SJCRH30 (cell line): Measurements from ENCODE around the gene INSIG1. TPM values are rescaled to one million over a fixed set of nuclear protein-coding genes. Genes with fewer than 3 reads are reported as not detected.
A peak's percentile ranks its signal among the peaks of the same experiment; 100 is the strongest.

ENCODE experiments used
- DNase-seq, 2 experiments: peaks; one replicate each; pipeline ENCODE4 v3.0.0-alpha.2; 2015 to 2020
- H3K27ac ChIP-seq: fragments of 250-450 bp; sonication (Bioruptor Pico); 2 replicates; pipeline ENCODE4 v1.5.1; 2020; ENCODE audit warnings: mild to moderate bottlenecking, moderate library complexity
- H3K27me3 ChIP-seq: fragments of 250-450 bp; sonication (Bioruptor Pico); 2 replicates; pipeline ENCODE4 v1.5.1; 2020; ENCODE audit warnings: mild to moderate bottlenecking, moderate library complexity
- H3K36me3 ChIP-seq: fragments of 250-450 bp; sonication (Bioruptor Pico); 2 replicates; pipeline ENCODE4 v1.5.1; 2020; ENCODE audit warnings: mild to moderate bottlenecking, moderate library complexity
- H3K4me1 ChIP-seq: fragments of 250-450 bp; sonication (Bioruptor Pico); 2 replicates; pipeline ENCODE4 v1.5.1; 2020; ENCODE audit warnings: mild to moderate bottlenecking, moderate library complexity
- H3K4me3 ChIP-seq: fragments of 250-450 bp; sonication (Bioruptor Pico); 2 replicates; pipeline ENCODE4 v1.5.1; 2020; ENCODE audit warnings: mild to moderate bottlenecking, moderate library complexity
- H3K9me3 ChIP-seq: fragments of 250-450 bp; sonication (Bioruptor Pico); replicated peaks from 2 replicates; pipeline ENCODE4 v1.5.1; 2020; ENCODE audit warnings: mild to moderate bottlenecking, moderate library complexity
- total RNA-seq: library from RNA; depleted of rRNA; stranded (reverse); fragments of >200 nt; shearing (Covaris generic); gene quantifications from 2 replicates; pipeline ENCODE4 v1.2.3, GENCODE V29; 2014

Gene INSIG1
- total RNA-seq, 1 experiment from 2014 or later, result 60.9 TPM

DNA sequence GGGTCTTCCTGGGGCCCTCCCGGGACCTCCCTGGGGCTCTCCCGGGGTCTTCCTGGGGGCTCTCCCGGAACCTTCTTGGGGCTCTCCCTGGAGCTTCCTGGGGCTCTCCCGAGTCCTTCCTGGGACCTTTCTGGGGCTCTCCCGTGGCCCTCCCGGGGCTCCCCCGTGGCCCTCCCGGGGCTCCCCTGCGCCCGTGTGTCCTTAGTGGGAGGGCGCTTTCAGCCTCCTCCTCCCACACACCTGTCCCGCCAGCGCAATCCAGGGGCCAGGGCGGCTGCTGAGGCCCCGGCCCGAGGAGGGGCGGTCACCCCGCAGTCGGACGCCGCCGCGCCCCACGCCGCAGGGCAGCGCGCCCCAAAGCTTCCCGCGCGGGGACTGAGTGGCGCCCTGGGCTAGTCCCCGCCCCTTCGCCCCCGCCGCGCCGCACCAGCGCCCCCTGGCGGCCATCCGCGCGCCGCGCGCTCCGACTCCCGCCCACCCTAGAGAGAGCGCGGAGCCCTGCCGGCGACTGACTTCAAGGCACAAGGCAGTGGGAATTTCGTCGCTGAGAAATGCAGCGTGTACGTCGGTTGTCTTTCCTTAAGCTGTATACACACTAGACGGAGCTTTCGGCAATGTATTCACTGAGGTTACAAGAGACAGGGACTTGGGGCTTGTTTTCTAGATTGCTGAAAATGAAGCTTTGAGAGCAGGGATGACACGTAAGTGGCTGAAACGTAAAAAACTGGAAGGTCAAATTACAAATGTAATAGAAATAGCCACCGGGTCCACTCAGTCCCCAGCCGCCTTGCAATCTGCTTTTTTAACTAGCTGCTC lies 47.1 kb downstream of the INSIG1 start:
- Histone ChIP-seq H3K27me3 (peaks cover 3% of the 10 kb centered on the region; the same call in 1 of the 2 replicates), H3K9me3 (no peaks in the 10 kb centered on the region), H3K36me3 (no peaks in the 10 kb centered on the region), H3K4me1 (no peaks in the 10 kb centered on the region), H3K27ac (no peak overlapping the region), H3K4me3 (peak overlapping the region; percentile 52)
- peak; percentile 74 to 85 for DNase-seq

DNA sequence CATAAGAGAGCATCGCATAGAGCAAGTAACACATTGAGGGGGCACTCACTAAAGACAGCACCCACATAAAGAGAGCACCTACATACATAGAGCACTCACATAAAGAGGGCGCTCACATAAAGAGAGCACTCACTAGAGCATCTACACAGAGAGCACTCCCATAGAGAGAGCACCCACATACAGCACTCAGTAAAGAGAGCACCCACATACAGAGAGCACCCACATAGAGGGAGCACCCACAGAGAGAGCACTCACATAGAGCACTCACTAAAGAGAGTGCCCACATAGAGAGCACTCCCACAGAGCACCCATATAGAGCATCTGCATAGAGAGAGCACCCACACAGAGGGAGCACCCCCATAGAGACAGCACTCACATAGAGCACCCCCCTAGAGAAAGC lies 47.8 kb downstream of the INSIG1 start:
- Histone ChIP-seq H3K4me3 (no peak overlapping the region), H3K27ac (no peak overlapping the region), H3K4me1 (no peaks in the 10 kb centered on the region), H3K9me3 (no peaks in the 10 kb centered on the region), H3K27me3 (no peaks in the 10 kb centered on the region; the same call in 1 of the 2 replicates), H3K36me3 (no peaks in the 10 kb centered on the region)
- no peak for DNase-seq

DNA sequence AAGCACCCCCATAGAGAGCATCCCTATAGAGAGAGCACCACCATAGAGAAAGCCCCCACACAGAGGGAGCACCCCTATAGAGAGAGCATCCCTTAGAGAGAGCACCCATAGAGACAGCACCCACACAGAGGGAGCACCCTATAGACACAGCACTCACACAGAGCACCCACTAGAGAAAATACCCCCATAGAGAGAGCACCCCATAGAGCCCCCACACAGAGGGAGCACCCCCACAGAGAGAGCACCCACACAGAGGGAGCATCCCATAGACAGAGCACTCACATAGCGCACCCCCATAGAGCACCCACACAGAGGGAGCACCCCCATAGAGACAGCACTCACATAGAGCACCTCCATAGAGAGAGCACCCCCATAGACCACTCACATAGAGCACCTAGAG lies 48.6 kb downstream of the INSIG1 start:
- Histone ChIP-seq H3K4me1 (no peaks in the 10 kb centered on the region), H3K27me3 (no peaks in the 10 kb centered on the region), H3K27ac (no peak overlapping the region), H3K36me3 (no peaks in the 10 kb centered on the region), H3K4me3 (no peak overlapping the region), H3K9me3 (no peaks in the 10 kb centered on the region)
- DNase-seq, result no peak

DNA sequence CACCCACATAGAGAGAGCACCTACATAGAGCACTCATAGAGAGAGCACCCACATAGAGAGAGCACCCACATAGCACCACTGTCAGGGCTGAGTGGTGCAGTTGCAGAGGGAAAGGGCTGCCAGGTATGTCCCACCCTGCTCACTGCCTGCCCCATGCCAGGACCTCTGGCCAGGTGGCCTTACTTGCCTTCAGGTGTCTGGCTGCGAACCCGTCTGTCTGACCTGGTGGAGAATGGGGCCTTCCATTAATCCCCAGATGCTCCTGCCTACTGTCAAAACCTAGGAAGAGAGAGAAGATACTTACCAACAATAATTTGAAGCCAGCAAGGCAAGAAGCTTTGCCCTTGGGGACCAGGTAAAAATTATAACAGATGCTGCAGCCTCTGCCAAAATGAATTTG lies 51.1 kb downstream of the INSIG1 start:
- H3K4me3 ChIP-seq, result no peak overlapping the region
- no peaks in the 10 kb centered on the region for H3K9me3 ChIP-seq
- DNase-seq, result no peak
- no peaks in the 10 kb centered on the region for H3K36me3 ChIP-seq
- no peak overlapping the region for H3K27ac ChIP-seq
- H3K27me3 ChIP-seq, result no peaks in the 10 kb centered on the region
- peaks cover 11% of the 10 kb centered on the region for H3K4me1 ChIP-seq

DNA sequence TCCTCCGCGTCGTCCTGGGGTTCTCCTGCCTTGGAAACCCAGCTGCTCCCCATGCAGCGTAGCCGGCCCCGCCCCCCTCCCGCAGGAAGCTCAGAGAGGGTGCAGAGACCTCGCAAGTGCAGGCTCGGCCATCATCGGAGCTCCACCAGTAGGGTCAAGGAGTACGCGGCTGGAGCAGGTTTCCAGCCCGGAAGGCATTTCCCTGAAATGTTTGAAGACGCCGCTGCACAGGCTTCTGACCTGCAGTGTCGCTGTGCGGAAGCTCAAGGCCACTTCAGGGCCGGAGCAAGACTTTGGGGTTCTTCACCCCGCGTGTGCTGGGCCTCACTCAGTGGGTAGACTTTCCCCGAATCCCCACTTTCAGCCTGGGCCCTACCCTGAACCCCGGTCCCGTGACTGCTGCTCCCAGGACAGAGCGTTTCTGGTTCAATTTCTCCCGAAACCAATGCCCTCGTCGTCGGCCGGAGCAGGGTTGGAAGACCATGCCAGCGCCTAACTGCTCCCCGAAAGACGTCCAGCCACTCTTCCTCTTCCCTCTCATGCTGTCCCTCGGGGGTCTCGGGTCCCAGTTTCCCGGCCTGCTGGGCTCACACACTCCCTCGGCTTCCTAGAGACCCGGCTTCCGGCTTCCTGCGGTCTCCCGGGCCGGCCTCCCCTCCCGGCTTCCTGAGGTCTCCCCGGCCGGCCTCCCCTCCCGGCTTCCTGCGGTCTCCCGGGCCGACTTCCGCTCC lies 52.1 kb downstream of the INSIG1 start:
- no peak for DNase-seq
- Histone ChIP-seq H3K9me3 (no peaks in the 10 kb centered on the region), H3K4me1 (peaks cover 11% of the 10 kb centered on the region), H3K36me3 (no peaks in the 10 kb centered on the region), H3K27me3 (no peaks in the 10 kb centered on the region), H3K27ac (no peak overlapping the region), H3K4me3 (no peak overlapping the region)

DNA sequence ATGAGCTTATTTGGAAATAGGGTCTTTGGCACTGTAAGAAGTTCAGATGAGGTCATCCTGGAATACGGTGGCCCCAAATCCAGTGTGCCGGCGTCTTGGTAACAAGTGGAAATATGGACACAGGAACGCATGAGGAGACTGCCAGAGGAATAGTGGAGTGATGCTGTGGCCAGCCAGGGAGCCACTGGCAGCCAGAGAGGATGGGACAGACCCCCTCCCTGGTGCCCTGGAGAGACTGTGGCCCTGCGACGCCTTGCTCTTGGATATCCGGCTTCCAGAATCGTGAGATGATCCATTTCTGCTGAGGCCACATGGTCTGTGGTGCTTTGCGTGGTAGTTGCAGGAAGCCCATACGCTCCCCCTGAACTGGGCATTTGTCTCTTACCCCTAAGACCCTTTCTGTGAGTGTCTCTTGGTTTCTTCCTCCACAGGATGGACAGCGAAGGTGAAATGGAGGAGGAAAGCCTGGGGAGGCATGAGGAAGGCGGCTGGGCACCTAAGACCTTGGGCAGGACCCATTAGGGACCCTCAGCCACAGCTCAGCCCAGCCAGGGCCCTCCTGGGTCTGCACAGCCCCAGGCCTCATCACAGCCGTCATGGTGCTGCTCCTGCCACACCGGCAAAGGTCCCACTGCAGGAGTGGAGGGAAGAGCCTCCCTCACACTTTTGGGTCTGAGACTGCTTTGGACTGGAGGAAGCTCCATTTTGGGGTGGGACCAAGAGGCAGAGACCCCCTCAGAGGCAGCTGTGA lies 53.6 kb downstream of the INSIG1 start:
- no peak overlapping the region for H3K27ac ChIP-seq
- no peaks in the 10 kb centered on the region for H3K36me3 ChIP-seq
- DNase-seq, result no peak

DNA sequence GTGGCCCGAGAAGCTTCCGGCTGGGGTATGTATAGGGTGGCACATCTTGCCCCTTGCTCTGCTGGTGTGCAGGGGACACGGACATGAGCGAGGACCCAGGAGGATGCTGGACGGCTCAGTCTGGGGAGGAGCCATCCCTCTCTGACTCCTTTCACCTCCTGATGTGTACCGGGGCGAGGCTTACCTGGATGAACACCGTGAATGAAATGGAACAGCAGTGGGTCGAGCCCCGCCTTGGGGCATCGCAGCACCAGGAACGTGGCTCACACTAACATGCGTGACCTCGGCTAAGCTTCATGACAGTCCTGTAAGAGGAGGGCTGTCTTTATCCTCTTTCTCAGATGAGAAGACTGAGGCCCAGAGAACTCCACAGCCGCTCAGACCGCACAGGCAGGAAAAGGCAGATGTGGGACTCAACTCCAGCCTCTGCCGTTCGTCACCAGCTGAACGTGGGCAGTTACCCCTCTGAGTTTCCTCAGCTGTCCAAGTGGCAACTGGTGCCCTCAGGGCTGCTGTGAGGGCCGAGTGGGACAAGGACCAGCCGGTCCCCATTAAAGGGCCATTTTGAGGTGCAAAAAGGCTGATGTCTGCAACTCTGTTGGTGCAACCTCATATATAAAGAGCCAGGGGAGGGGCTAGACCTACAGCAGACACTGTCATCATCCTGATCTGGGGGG lies 54.5 kb downstream of the INSIG1 start:
- Histone ChIP-seq H3K9me3 (no peaks in the 10 kb centered on the region), H3K4me1 (peaks cover 11% of the 10 kb centered on the region), H3K27me3 (0 out of 2 replicates have a peak, but pooled peaks cover 3% of the 10 kb centered on the region), H3K27ac (peak overlapping the region; percentile 21; the same call in 1 of the 2 replicates), H3K36me3 (no peaks in the 10 kb centered on the region), H3K4me3 (no peak overlapping the region)
- peak; percentile 70 to 77 for DNase-seq

More for the DNA sequence above, 53.6 kb downstream of the INSIG1 start:
- Histone ChIP-seq H3K27me3 (no peaks in the 10 kb centered on the region), H3K4me3 (no peak overlapping the region), H3K9me3 (no peaks in the 10 kb centered on the region), H3K4me1 (peaks cover 11% of the 10 kb centered on the region)

DNA sequence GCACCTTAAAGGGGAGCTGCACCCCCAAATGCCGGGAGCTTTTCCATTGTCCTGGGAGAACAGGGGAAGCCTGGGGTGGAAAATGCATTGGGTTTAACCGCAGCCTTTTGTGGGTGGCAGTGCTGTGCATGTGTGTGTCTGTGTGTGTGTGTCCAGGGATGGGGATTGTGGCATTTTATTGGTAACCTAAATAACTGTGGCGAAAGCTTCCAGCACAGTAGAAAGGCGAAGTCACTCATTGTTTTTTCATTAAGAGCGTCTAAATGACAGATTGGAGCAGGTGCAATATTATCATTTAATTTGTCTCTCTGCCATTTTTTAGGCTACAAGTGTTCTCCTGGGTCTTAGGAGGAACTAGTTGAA lies 55.1 kb downstream of the INSIG1 start:
- no peaks in the 10 kb centered on the region for H3K36me3 ChIP-seq
- no peaks in the 10 kb centered on the region for H3K9me3 ChIP-seq
- peak overlapping the region; percentile 21; the same call in 1 of the 2 replicates for H3K27ac ChIP-seq
- DNase-seq, result peak in 1 of 2 experiments; percentile 54
- no peak overlapping the region for H3K4me3 ChIP-seq
- peaks cover 11% of the 10 kb centered on the region for H3K4me1 ChIP-seq
- 0 out of 2 replicates have a peak, but pooled peaks cover 7% of the 10 kb centered on the region for H3K27me3 ChIP-seq

DNA sequence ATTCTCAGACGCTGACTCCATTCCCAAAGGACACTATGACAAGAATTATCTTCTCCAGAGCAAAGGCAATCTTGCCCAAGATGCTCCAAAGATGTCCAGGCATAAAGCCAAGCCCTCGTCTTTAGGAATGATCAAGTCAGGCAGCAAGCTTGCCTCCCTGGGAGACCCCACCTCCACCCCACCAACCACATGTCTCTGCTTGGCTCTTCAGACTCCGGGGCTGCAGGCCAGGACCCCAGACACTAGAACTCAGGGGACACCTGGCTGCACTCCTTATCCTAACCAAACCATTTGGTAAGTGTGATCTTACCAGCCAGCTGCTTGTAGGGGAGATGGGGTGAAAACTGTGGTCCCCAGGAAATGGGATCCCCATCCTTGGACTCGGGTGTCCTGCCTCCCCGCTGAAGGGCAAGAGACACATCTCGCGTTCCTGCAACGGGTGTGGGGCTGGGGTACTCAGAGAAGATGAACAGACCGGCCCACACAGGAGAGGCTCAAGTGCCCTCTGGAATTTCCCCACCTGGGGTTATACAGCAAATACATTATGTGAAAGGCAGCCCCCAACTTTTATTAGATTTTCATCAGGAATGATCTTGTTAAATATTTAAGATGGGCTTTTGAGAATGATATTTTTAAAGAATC lies 55.7 kb downstream of the INSIG1 start:
- no peak overlapping the region for H3K4me3 ChIP-seq
- H3K27ac ChIP-seq, result no peak overlapping the region; the same call in 1 of the 2 replicates
- H3K4me1 ChIP-seq, result peaks cover 11% of the 10 kb centered on the region
- peaks cover 11% of the 10 kb centered on the region; the same call in 1 of the 2 replicates for H3K27me3 ChIP-seq
- H3K36me3 ChIP-seq, result no peaks in the 10 kb centered on the region
- DNase-seq, result no peak
- H3K9me3 ChIP-seq, result no peaks in the 10 kb centered on the region

DNA sequence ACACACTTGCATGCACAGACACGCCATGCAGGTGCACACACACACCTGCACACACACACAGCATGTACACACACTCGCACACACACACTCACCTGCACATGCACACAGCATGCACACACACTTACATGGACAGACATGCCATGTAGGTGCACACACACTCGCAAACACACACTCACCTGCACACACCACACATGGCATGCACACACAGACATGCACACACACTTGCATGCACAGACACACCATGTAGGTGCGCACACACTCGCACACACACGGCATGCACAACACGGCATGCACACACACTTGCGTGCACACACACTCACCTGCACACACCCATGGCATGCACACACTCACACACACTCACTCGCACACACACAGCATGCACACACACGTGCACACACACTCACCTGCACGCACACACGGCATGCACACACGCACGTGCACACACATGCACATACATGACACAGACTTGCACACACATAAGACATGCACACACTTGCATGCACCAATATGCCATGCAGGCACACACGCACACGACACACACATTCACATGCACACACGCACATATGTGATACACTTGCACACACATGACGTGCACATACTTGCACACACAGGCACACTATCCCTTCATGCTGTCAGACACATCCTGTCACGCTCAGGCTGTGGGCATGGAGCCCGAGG lies 56.8 kb downstream of the INSIG1 start:
- no peak for DNase-seq
- Histone ChIP-seq H3K27me3 (peaks cover 13% of the 10 kb centered on the region; the same call in 1 of the 2 replicates), H3K27ac (no peak overlapping the region), H3K4me3 (no peak overlapping the region), H3K36me3 (no peaks in the 10 kb centered on the region), H3K4me1 (peaks cover 11% of the 10 kb centered on the region), H3K9me3 (no peaks in the 10 kb centered on the region)

DNA sequence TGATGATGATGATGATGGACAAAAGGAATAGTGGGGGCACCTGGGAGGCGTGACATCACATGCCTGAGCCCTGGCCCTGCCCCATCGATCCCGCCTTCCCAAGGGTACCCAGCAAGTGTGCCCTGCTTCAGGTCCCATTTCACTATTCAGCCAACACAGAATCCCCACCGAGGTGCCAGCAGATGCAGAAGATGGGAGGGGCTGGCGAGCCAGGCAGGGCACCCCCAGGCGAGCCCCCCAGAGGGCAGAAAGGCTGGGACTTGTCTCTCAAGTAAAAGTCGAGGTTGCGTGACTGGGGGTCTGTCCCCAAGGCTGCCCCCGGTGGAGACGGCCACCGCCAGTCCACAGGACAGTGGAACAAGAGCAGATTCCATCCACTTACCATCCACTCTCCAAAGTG lies 57.5 kb downstream of the INSIG1 start:
- no peaks in the 10 kb centered on the region for H3K9me3 ChIP-seq
- H3K4me3 ChIP-seq, result no peak overlapping the region
- H3K36me3 ChIP-seq, result no peaks in the 10 kb centered on the region
- no peak overlapping the region for H3K27ac ChIP-seq
- peaks cover 11% of the 10 kb centered on the region for H3K4me1 ChIP-seq
- peaks cover 13% of the 10 kb centered on the region; the same call in 1 of the 2 replicates for H3K27me3 ChIP-seq
- no peak for DNase-seq

DNA sequence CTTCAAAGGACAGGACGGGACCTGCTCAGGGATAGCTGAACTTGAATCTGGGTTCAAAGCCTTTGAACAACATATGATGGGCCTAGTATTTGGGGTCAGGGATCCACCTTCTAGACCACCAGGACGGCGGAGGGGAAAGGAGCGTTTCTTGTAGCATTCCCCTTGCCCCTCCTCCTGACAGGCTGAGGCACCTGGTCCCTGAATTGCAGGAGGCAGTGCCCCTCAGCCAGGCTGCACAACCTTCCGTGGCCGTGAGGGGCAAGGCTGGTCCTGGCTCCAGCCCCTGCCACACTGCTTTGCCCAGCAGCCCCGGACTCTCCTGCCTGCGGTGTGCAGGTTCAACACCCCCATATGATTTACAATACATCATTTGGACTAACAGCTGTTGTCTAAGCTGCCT lies 58.1 kb downstream of the INSIG1 start:
- peak; percentile 26 to 56 for DNase-seq
- Histone ChIP-seq H3K27ac (no peak overlapping the region), H3K4me1 (peaks cover 11% of the 10 kb centered on the region), H3K9me3 (no peaks in the 10 kb centered on the region), H3K36me3 (no peaks in the 10 kb centered on the region), H3K4me3 (no peak overlapping the region), H3K27me3 (peaks cover 15% of the 10 kb centered on the region; the same call in 1 of the 2 replicates)

DNA sequence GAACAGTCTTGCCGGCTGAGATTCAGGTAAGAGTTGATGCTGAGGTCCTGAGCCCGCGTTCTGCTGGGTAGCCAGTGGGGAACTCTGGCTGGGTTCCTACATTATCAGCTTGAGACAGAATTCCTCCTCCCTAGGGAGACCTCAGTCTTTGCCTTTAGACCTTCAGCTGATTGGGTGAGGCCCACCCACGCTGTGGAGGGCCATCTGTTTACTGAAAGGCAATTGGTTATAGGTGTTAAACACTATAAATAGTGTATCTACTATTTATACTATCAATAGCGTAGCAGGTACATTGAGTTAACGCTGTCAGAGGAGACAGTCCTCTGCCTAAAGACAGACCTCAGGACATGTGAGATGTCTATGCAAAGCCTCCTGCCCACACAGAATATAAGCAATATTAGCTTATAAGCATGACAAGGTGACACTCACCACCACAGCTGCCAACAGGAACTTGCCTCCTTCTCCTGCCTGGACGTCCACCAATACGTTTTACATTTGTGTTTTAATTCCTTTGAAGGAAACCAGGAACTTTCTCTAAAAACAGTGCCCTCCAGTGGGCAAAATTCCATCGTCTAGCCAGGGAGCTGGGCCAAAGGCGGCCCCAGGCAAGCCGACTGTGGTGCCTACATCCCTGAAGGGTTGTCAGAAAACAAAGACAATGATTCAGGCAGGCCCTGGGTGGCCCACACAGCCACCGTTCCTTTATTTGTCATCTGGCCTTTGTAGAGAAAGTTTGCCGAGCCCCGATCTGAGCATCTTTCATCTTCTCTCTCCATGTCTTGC lies 58.8 kb downstream of the INSIG1 start:
- DNase-seq, result peak; percentile 26 to 69
- Histone ChIP-seq H3K27me3 (peaks cover 22% of the 10 kb centered on the region; the same call in 1 of the 2 replicates), H3K4me3 (no peak overlapping the region), H3K9me3 (no peaks in the 10 kb centered on the region), H3K36me3 (no peaks in the 10 kb centered on the region), H3K27ac (no peak overlapping the region), H3K4me1 (peaks cover 11% of the 10 kb centered on the region)
